ENCODE data around the gene TTC9. TPM values are rescaled to one million over a fixed set of nuclear protein-coding genes. Genes with fewer than 3 reads are reported as not detected.

The TTC9 gene
- total RNA-seq (2021), result 9.3 and 9.9 TPM in 2 replicates
- percentile 56 among the genes with signal in this experiment for Bru-seq, nascent RNA
- percentile 66 among the genes with signal in this experiment for BruChase-seq, experiment 1, labeled RNA remaining after a 2-hour chase
- BruChase-seq, experiment 2, labeled RNA remaining after a 6-hour chase, result percentile 60 among the genes with signal in this experiment
- long read RNA-seq, full-length matches to known transcripts, result 37 of 59 reads
- long read RNA-seq, partial matches to known transcripts, result 1 of 59 reads
- long read RNA-seq, other reads (novel, unspliced or antisense), result 21 of 59 reads

DNA sequence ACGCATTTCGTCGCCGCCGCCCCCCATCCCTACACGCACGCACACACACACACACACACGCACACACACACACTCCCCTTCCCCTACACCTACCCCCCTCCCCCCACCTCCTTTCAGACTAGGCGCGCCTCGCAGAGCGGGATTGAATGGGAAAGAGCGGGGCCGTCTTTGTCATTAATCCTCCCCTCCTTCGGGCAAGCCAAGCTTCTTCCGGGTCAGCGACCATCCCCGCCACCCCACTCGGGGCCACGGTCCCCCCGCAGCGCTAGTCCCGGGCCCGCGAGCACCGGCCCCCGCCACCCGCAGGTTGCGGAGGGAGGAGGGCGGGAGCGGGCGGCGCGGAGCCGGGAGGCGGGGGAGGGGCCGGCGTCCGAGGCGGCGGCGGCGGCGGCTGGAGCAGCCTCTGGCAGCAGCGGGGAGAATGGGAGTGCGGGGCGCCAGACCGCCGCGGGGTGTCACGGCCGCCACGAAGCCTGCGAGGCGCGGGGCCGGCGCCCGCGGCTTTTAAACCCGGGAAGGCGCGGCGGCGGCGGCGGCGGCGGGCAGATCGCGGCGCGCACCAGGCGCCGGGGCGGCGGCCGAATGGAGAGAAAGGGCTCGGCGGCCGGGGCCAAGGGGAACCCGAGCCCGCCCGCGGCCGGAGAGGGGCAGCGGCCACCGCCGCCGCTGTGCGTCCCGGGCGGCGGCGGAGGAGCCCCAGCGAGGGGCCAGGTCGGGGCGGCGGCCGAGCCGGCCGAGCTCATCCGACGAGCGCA, at the start of gene TTC9:
Gene TTC9 (plus strand): TSS at position 369 of the 755 bp plus-strand sequence. CDS start 214 bp downstream, at position 583.
- Histone ChIP-seq H3K27me3 (ENCODE audit: insufficient read depth, low read depth) (no peaks in the 10 kb centered on the region), H3K4me1 (replicated peaks; ENCODE audit: insufficient read depth) (peaks cover 28% of the 10 kb centered on the region), H3K27ac (0 out of 2 replicates have a peak within 1 kb of the TSS, but pooled peaks have one; percentile 1), H3F3A (ENCODE audit: insufficient read depth, low read depth) (peaks cover 8% of the 10 kb centered on the region; the same call in 1 of the 2 replicates), H3K79me2 (ENCODE audit: low read depth) (no peaks in the 10 kb centered on the region), H3K4me3 (peak within 1 kb of the TSS; percentile 97), H3K36me3 (ENCODE audit: low read depth) (no peaks in the 10 kb centered on the region), H3K9me2 (ENCODE audit: insufficient read depth) (no peaks in the 10 kb centered on the region), H4K20me1 (ENCODE audit: insufficient read depth) (no peaks in the 10 kb centered on the region), H3K9me3 (ENCODE audit: insufficient read depth, low read depth) (peaks cover under 1% of the 10 kb centered on the region; the same call in 1 of the 2 replicates), H2AFZ (peak within 1 kb of the TSS; percentile 83), H3K4me2 (peak within 1 kb of the TSS; percentile 93)
- DNase-seq, result peak in 1 of 2 experiments; percentile 40
- TF ChIP-seq EZH2 (IDR thresholded peaks at IDR 0.05; ENCODE audit: low read depth), result no peak
- BruUV-seq (replicated peaks), result no TSS peak
- intact Hi-C loops (cut with micrococcal nuclease; ENCODE audit: unreplicated experiment), result loop anchor here (1.0 to 2.0 kb wide), 5 partner anchors 24 to 167 kb away; partner anchors contain the start of gene MAP3K9
- POLR2A ChIA-PET (ENCODE audit: unreplicated experiment), result no interaction called here
- CTCF ChIA-PET, result interaction anchor here (0.6 kb wide), 3 partner anchors 22 to 283 kb away, joined by 3 to 13 read pairs (median 9); no protein-coding TSS in a partner anchor

DNA sequence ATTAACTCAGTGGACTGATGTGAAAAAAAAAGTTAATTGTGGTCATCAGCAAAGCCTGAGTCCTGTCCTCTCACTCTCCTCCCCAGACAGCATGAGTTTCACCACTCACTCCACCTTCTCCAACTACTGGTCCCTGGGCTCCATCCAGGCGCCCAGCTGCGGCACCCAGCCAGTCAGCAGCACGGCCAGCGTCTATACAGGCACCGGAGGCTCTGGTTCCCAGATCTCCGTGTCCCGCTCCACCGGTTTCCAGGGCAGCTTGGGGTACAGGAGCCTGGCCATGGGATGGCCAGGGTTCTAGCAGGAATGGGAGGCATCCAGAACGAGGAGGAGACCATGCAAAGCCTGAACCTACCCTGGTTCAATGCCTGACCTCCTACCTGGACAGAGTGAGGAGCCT, 47.3 kb upstream of the TTC9 start:
- no peak for DNase-seq
- peaks cover 48% of the 10 kb centered on the region for H4K20me1 ChIP-seq (ENCODE audit: insufficient read depth)
- no peak overlapping the region for H3K27ac ChIP-seq
- no peaks in the 10 kb centered on the region for H3K9me2 ChIP-seq (ENCODE audit: insufficient read depth)
- no peak overlapping the region for H3K4me3 ChIP-seq
- no TSS peak for BruUV-seq (replicated peaks)
- no peak for TF ChIP-seq EZH2 (IDR thresholded peaks at IDR 0.05; ENCODE audit: low read depth)
- TF ChIP-seq, protein P1, sequence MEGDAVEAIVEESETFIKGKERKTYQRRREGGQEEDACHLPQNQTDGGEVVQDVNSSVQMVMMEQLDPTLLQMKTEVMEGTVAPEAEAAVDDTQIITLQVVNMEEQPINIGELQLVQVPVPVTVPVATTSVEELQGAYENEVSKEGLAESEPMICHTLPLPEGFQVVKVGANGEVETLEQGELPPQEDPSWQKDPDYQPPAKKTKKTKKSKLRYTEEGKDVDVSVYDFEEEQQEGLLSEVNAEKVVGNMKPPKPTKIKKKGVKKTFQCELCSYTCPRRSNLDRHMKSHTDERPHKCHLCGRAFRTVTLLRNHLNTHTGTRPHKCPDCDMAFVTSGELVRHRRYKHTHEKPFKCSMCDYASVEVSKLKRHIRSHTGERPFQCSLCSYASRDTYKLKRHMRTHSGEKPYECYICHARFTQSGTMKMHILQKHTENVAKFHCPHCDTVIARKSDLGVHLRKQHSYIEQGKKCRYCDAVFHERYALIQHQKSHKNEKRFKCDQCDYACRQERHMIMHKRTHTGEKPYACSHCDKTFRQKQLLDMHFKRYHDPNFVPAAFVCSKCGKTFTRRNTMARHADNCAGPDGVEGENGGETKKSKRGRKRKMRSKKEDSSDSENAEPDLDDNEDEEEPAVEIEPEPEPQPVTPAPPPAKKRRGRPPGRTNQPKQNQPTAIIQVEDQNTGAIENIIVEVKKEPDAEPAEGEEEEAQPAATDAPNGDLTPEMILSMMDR (conservative IDR thresholded peaks at IDR 0.05), result no peak
- H3K4me1 ChIP-seq (replicated peaks; ENCODE audit: insufficient read depth), result peaks cover 9% of the 10 kb centered on the region
- intact Hi-C loops (cut with micrococcal nuclease; ENCODE audit: unreplicated experiment), result no loop called here
- ChIA-PET POLR2A (ENCODE audit: unreplicated experiment) (no interaction called here), CTCF (no interaction called here)
- H3K9me3 ChIP-seq (ENCODE audit: insufficient read depth, low read depth), result no peaks in the 10 kb centered on the region
- no peaks in the 10 kb centered on the region; the same call in 1 of the 2 replicates for H3F3A ChIP-seq (ENCODE audit: insufficient read depth, low read depth)
- H3K79me2 ChIP-seq (ENCODE audit: low read depth), result peaks cover 43% of the 10 kb centered on the region
- H3K4me2 ChIP-seq, result no peak overlapping the region
- H3K27me3 ChIP-seq (ENCODE audit: insufficient read depth, low read depth), result no peaks in the 10 kb centered on the region
- no peak overlapping the region for H2AFZ ChIP-seq
- peaks cover 56% of the 10 kb centered on the region for H3K36me3 ChIP-seq (ENCODE audit: low read depth)

DNA sequence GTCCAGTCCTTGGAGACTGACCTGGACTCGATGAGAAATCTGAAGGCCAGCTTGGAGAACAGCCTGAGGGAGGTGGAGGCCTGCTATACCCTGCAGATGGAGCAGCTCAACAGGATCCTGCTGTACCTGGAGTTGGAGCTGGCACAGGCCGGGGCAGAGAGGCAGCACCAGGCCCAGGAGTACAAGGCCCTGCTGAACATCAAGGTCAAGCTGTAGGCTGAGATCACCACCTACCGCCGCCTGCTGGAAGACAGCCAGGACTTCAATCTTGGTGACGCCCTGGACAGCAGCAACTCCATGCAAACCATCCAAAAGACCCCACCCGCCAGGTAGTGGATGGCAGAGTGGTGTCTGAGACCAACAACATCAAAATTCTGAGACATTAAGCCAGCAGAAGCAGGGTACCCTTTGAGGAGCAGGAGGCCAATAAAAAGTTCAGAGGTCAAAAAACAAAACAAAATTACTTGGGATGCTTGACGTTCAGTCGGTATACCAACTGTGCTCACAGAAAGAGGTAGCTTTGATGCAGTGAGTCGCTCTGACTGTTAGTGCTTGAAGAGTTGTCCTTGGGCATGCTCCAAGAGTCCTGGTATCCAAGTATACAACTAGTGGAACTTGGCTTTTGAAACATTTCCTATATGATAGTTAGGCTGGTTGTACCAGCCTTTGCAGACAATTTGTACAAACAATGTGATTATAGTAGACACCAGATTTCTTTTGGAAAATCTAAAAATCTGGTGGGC, 46.1 kb upstream of the TTC9 start:
- DNase-seq, result no peak
- CTCF ChIA-PET, result no interaction called here
- peaks cover 53% of the 10 kb centered on the region for H3K79me2 ChIP-seq (ENCODE audit: low read depth)
- POLR2A ChIA-PET (ENCODE audit: unreplicated experiment), result no interaction called here
- TF ChIP-seq EZH2 (IDR thresholded peaks at IDR 0.05; ENCODE audit: low read depth), result no peak
- TF ChIP-seq, protein P1 (conservative IDR thresholded peaks at IDR 0.05), result no peak
- H3K9me3 ChIP-seq (ENCODE audit: insufficient read depth, low read depth), result no peaks in the 10 kb centered on the region
- H2AFZ ChIP-seq, result no peak overlapping the region
- BruUV-seq (replicated peaks), result no TSS peak
- intact Hi-C loops (cut with micrococcal nuclease; ENCODE audit: unreplicated experiment), result no loop called here
- peaks cover 47% of the 10 kb centered on the region for H3K36me3 ChIP-seq (ENCODE audit: low read depth)
- no peaks in the 10 kb centered on the region for H3K27me3 ChIP-seq (ENCODE audit: insufficient read depth, low read depth)
- no peak overlapping the region for H3K4me2 ChIP-seq
- H3K27ac ChIP-seq, result no peak overlapping the region
- peaks cover 14% of the 10 kb centered on the region for H3K4me1 ChIP-seq (replicated peaks; ENCODE audit: insufficient read depth)
- no peaks in the 10 kb centered on the region; the same call in 1 of the 2 replicates for H3F3A ChIP-seq (ENCODE audit: insufficient read depth, low read depth)
- H4K20me1 ChIP-seq (ENCODE audit: insufficient read depth), result peaks cover 47% of the 10 kb centered on the region
- H3K4me3 ChIP-seq, result no peak overlapping the region
- no peaks in the 10 kb centered on the region for H3K9me2 ChIP-seq (ENCODE audit: insufficient read depth)

All from PC-9 (cell line).